AG08395 (cell line): Measurements from ENCODE around the gene AVP.

Experiments used
- DNase-seq: peaks from one replicate; pipeline ENCODE4 v3.0.0; 2012; ENCODE audit warnings: mixed read lengths, low spot score

Gene AVP

DNA sequence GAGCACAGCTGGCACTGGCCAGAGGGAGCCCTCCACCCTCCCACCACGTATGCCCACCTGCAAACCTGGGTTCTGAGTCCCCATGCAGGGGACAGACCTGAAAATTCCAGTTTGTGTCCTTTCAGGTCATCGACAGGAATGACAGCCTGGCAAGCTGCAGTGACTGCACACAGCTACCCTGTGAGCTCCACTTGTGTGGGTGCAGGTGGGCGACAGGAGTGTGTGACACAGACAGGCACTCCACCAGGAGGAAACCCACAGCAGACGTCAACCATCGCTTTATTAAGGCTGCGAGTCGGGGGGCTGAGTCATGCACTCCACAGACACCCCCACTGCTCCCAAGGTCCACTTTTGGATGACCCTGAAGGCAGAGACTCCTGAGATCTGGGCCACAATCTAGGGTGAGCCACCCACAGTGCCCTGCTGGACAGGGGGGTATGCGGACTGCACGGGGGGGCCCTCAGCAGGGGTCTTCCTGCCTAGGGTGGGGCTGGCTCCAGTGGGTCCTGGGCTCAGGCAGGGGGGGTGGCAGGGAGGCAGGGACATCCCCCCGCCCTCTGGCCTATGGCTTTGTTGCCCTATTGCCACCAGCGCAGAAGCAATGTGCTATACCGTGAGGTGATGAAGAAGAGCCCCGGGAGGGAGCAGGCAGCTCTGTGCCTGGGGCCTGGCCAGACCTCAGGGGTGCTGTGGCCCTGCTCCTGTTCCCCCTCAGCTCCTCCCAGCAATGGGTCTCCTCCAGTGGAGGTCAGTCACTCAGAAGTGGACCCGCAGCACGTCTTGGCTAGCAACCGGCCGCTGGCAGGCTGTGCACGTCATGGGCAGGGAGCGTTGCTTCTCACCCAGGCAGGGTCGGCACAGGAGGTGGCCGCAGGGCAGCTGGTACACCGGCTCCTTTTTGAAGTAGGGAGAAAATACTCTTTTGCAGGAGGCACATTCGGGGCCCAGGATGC is 25.1 kb upstream of the AVP start:
- no peak for DNase-seq

DNA sequence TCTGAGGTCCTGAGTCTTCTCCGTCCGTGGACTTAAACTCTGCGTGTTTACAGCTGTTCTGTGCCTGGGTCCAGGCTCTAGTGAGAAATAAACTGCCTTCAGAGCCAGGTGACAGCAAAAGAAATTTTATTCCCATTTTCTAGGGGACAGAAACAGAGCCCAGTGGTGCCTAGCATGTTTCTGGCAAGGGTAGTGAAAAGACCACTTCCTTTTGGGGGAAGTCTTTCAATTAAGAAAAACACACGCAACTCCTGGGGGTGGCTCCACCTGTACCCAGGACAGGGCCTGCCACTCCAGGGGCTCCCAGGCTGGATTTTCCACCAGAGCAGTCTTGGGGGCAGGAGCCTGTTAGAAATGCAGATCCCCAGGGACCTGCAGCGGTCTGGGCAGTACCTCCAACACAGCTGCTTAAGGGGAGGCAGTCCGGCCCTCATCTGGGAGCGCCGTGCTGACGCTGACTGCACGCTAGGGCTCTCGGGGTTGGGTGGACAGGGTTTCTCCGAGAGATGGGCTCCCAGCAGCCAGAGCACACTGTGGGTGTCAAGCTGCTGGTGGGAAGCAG is 23.0 kb upstream of the AVP start:
- DNase-seq: no peak

DNA sequence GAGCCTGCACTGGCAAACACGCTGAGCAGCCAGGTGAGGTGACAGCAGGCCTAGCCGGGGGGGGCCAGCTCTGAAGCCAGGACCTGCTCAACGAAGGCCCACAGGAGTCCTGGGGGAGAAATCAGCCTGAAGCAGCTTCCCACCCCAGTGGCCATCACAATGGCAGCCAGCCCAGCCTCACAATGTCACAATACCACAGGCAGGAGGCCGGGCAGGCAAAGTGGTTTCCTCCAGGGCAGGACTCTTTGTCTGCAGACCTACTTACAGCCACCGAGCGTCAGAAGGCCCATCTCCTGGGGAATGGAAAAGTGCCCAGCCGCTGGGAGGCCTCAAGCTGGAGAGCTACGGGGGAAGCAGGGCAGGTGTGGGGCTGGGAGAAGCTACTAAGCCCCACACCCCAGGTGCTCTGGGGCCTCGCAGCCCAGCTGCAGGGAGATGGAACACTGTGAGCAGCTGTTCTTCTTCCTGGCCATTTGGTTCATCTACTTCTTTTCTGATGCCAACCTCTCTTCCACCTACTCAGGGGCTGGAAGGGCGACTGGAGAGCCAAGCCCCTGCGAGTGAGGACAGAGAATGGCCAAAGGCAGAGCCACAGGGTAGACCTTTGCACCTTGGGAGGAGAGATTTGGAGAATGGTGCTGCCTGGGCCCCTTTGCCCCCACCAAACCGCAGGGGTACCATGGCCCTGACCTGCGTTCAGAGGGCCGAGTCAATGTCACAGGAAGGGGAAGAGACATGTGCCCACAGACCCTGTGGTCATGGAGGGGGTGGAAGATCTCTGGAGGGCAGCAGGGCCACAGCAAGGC is 22.3 kb upstream of the AVP start:
- no peak for DNase-seq

DNA sequence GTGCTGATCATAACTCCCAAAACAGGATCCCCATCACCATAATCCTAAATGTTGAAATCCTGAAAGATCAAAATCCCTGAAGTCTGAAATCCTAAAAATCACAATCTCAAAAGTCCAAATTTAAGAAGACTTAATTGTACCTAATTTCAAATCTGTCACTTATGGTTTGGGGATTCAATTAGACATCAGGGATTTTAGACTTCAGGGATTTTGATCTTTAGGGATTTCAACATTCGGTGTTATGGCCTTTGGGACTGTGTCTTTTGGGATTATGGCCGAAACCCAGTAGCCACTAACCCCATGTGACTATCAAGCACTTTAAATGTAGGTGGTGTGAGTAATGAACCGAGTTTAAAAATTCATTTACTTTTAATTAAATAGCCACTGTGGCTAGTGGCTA is 21.7 kb upstream of the AVP start:
- no peak for DNase-seq

DNA sequence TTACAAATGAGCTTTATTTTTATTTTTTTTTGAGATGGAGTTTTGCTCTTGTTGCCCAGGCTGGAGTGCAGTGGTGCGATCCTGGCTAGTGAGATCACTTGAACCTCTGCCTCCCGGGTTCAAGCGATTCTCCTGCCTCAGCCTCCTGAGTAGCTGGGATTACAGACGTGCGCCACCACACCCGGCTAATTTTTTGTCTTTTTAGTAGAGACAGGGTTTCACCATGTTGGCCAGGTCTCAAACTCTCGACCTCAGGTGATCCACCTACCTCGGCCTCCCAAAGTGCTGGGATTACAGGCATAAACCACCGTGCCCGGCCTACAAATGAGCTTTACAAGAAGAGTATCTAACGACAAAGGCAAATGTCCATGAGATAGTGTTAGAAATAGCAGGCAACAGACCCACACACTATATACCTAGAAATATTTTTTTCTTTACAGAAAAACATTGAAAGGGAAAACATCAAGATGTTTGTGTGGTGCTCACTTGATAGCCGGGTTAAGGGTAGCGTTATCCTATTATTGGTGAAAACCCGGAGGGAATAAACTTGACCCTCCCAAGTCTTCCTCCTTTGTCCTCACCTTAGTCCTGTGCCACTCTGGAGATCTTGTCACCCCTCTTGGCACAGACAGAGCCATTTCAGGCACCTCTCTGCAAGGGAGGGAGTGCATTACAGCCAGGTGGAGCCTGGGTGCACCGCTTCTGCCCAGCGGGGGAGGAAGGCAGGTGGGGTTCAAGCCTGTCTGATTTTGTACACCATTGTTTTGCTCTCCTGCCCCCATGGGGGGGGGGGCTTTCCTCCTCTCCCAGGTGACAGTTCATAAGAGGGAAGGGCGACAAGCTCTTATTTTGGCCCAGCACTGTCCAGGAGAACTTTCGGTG is 21.0 kb upstream of the AVP start:
- DNase-seq: no peak

DNA sequence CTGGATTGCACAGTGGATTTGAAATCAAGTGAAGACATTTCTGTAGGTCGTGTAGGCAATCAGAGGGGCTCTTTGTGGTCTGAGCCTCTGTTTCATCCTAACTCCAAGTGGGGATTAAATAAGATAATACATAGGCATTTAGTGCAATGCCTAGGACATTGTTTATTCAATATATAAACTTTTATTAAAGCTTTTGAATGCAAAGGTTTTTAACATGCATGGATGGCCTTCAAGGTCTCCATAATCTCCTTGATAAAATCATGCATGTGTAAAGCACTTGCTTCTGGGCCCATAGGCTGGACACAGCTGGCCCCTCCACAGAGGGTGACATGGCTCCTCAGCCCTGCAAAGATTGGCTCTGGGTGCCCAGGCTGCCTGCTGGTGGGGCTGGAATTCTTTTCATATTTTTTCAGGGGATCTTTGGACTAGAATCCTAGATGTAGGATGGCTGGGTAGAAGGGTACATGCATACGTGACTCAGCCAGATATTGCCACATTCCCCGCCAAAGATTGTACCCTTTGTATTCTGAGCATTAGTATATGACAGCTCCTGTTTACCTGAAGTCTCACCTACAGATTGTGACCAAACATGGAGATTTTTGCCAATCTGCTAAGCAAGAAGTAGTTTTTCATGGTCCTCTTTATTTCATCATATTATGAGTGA is 19.0 kb upstream of the AVP start:
- no peak for DNase-seq

DNA sequence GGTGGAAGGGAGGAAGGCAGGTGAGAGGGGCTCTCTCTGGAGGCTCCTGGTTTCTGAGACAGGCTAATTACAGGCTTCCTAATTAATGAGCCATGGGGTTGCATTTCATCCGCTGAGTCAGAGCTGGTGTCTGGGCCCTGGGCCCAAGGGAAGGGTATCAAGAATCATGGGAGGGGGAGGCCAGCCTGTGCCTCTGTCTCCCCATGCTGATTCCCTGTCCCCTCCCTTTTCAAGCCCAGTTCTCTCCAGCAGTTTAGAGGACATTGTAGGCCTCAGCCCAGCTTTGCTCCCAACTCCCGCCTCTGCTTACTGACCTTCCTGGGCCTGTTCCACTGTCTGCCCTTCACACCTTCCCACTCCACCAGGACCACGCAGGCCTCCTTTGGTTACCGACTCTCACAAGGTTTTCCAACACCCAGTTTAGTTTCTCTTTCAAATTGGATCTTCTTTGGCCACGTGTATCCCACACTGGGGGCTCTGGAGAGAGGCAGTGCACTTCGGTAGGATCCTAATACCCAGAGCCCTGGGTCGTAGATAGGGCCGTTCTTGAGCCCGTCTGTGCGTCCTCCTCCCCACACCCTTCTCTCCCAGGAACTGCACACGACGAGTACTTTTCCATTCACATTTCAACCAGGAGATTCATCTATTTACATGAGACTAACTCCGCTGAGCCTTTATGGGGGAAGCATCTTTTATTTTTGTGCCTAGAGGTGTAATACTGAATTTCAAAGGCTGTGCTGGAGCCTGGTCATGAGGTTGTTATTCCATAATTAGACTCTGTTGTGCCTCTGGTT is 18.2 kb upstream of the AVP start:
- no peak for DNase-seq

DNA sequence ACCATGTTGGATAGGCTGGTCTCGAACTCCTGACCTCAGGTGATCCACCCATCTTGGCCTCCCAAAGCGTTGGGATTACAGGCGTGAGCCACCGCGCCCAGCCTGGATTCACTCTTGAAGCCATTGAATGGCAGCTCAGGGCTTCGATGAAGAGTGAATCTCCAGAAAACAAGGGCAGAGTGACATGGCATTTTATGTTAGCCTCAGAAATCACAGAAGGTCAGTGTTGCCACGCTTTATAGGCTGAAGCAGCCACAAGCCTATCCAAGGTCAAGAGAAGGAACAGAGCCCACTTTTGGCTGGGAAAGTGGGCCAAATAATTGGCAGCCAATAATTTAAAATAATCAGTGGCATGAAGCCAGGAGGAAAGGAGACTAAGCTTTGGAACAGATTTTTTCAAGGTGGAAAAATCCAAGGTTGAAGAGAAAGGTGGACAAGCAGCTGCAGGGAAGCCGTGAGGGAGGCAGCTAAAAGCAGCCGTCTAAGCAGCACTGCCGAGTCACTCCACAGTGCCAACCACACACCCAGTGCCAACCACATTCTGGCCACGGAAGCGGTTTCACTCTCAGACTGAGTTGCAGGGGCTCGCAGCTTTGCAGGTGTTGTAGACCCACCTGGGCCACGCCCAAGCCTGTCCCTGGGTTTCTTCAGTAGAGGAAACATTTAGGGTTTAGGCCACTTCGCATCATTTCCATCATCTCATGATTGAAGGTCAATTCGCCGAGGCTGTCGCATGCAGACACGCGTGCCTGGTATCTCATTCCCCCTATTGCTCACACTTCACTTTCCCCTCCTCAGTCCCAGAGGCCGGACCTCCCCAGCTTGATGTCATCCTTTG is 17.4 kb upstream of the AVP start:
- no peak for DNase-seq

DNA sequence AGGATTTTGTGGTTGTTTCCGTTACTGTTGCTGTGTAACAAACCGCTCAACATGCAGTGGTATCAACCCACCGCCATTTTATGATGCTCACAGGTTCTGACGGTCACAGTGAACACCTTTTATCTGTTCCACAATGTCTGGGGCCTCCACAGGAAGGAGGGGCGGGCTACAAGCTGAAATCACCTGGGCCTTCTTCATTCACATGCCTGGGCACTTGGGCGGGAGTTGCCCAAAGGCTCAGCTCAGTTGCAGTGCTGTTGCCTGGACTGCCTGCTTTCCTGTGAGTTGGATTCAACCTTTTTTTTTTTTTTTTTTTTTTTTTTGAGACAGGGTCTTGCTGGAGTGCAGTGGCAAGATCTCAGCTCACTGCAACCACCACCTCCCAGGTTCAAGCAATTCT is 16.7 kb upstream of the AVP start:
- DNase-seq: no peak

DNA sequence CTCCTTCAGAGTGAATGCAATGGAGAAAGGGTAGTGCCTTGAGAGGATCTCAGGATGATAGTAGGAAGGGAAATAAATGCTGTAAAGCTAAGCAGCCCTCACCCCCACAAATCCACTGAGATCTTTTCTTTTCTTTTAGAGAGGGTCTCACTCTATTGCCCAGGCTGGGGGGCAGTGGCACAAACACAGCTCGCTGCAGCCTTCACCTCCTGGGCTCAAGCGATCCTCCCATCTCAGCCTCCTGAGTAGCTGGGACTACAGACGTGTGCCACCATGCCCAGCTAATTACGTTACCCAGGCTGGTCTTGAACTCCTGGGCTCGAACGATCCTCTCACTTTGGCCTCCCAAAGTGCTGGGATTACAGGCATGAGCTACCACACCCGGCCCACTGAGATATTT is 16.0 kb upstream of the AVP start:
- DNase-seq: no peak

DNA sequence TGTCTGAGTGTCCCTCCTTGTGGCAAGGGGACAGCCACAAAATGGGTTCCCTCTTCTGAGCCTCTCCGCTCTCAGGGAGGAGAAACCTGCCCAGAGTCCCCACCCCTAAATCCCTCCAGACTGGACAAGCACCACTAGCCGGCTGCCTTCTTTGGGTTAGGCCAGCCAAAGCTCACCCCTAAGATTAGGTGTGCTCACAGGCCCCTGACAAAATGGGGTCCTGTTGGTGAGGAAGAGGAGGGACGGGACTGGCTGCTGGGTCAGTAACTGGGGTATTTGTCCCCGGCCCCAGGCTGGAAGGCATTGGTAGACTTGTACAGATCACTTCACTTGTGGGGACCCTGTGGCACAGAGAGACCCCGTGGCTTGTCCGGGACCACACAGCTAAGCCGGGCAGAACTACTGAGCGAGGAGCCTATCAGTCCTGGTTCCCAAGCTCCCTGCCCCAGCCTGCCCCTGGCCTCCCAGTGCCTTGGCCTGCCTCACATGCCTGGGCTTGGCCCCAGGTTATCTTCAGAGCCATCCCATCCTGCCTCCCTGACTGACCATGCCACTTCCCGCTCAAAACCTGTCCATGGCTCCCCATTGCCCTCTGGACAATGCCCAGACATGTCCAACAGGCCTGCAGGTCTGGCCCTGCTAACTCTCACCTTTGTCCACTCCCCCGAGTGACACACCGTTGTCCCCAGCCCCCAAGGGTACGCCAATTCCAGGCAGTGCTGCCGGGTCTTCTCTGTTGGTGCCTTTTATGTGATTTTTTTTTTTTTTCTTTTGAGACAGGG is 10.5 kb upstream of the AVP start:
- DNase-seq: no peak

DNA sequence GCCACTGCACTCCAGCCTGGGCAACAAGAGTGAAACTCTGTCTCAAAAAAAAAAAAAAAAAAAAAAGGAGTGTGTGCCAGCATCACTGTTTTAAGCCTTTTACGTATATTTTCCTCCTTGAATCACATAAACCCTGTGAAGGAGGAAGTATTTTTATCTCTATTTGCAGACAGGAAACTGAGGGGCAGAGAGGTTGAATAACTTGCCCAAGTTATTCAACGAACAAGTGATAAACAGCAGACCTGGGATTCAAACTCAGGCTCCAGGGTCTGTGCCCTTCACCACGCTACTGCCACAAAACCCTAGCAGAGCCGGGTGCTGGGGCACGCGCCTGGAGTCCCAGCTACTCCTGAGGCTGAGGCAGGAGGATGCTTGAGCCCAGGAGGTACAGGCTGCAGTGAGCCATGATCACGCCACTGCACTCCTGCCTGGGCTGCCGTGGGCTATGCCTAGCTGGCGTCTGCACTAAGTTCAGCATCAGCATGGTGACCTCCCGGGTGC is 9.4 kb upstream of the AVP start:
- DNase-seq: no peak

DNA sequence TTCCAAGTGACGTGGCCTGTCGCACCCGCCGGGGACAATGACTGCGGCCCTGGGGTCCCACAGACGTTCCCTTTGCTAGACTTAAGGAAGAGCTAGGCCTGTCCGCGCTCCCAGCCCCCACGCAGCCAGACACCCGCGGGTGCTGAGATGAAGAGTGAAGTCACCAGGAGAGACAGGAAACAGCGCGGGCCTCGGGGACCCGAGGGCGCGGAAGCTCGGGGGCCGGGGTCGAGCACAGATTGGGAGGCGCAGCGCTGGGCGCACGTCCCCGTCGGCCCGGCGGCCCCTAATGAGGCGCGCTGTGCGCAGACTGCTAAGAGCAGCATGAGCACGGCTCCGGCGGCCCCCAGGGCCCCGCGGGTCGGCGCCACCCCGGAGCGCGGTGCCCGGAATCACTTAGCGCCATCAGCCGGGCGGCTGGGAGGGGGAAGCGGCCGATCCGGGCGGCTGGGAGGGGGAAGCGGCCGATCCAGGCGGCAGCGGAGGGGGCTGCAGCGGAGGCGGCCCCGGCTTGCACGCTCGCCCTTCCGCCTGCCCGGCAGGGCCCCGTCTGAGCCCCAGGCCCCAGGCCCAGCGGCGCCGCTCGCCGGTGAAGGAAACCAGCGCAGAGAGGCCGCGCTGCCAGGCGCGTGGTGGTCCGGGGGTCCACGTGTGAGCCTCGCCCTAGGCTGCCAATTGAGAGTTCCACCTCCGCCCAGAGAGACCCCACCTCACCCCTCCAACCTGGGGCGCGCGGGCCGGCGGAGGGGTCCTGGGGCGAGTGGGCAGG is 8.3 kb upstream of the AVP start:
- no peak for DNase-seq

DNA sequence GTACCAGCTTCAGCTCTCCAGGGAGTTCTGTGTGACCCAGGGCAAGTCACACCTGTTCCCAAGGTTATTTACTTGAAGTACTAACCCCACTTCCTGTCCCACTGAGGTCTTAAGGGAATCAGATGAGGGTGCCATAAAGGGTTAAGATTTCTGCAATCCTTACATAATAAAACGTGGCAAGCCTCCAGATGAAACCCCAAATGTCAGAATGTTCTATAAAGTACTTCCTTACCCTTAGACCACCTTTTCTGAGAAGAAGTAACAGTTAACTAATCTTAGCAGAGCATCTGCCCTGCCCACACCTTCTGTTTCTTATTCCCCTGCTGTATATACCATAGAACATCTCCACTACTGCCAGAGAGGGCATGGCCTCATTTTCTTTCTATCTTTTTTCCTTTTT is 6.0 kb upstream of the AVP start:
- no peak for DNase-seq

DNA sequence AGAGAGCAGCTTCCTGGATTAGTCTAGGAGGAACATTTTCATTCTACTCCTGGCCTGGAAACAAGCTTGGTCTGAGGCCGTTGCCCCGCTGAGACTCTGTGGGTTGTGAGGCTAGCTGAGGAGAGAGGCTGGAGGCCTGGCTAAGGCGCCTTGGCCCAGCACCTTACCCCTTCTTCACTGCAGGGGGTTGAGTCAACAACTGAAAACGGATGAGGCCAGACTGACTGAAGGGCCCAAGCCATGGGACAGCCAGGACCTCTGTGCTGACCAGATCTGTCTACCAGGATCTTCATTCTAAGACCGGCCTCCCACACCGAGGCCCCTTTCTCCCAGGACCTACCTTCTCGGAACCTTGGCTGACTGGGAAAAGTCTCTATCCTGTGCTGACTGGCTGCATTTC is 3.5 kb upstream of the AVP start:
- no peak for DNase-seq

DNA sequence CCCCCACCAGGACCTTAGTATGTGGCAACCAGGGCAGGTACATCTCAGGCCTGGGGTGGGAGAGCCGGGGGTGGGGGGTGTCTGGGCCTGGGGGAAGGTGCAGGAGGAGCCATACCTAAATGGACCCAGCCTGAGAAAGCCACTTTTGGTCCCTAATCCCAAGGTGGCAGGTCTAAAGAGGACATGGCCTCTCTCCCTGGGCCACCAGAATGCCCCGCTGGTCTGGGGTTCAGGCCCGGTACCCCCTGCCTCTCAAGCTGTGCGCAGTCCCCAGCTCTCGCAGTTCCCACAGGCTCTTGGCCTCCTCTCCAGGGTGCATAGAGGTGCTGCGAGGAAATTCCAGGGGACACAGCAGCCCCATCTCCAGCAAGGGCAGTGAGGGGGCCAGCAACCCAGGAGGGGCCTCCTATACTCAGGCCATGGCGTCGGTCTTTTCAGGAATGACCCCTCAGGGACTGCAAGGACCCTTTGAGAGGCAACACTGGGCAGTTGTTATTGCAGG is 1.1 kb upstream of the AVP start:
- DNase-seq: no peak

DNA sequence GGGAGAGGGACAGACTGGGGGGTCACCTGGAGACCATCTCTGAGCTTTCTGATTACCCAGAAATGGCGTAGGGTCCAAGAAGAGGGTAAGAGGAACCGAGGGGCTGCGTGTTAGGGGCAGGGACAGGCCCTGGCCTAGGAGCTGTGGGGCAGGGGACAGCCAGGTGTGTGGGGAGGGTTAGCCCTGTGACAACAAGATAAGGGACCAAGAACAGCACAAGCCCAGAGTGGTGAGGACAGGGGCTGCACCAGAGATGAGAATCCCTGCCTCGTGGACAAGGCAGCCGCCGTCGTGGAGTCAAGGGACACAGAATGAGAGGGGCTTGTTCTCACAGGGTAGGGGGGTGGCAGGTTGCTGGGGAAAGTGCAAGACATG is 449 bp upstream of the AVP start:
- DNase-seq: no peak
